IMR-90 (cell line): ENCODE data around the gene HPCAL4. TPM values are rescaled to one million over a fixed set of nuclear protein-coding genes. Genes with fewer than 3 reads are reported as not detected.

Source experiments
- ATAC-seq: fragments of 200-7000 bp; cut with Tn5 transposase; 2 replicates; pipeline ENCODE4 v1.9.1; 2020; ENCODE audit warnings: low read depth, mild to moderate bottlenecking, moderate library complexity
- BruUV-seq: library from RNA; stranded (reverse); fragments of 400-500 nt; replicated peaks from 2 replicates; lab custom pipeline; 2021; lab: Mats Ljungman, UMichigan
- CTCF ChIA-PET: fragments of 300-600 bp; formaldehyde crosslinking; extraction: SDS; loops from one replicate; lab custom pipeline; 2021; ENCODE audit warnings: antibody characterized with exemption; lab: Yijun Ruan, JAX
- POLR2A ChIA-PET: fragments of 300-600 bp; sonication (Branson Sonifier 250); formaldehyde crosslinking; loops from one replicate; lab custom pipeline; 2022; ENCODE audit warnings: antibody characterized with exemption; ENCODE audit not compliant: unreplicated experiment; lab: Charles Lee
- DNase-seq: peaks from one replicate; pipeline ENCODE4 v3.0.0; 2013
- H2AFZ ChIP-seq: replicated peaks from 2 replicates; pipeline ENCODE3; 2013; ENCODE audit warnings: low read length, mild to moderate bottlenecking; ENCODE audit not compliant: poor library complexity
- H2AK5ac ChIP-seq: 2 replicates; pipeline ENCODE4 v1.6.1; 2013; ENCODE audit warnings: low read depth, low read length, inconsistent platforms
- H2AK9ac ChIP-seq: replicated peaks from 2 replicates; pipeline ENCODE3; 2013; ENCODE audit warnings: mild to moderate bottlenecking, low read depth, low read length, moderate library complexity; ENCODE audit not compliant: poor library complexity
- H2BK120ac ChIP-seq: 2 replicates; pipeline ENCODE4 v1.6.1; 2013; ENCODE audit warnings: low read depth, low read length, inconsistent platforms
- H2BK15ac ChIP-seq: 3 replicates; pipeline ENCODE4 v1.6.1; 2013; ENCODE audit warnings: low read depth, low read length, inconsistent platforms
- H2BK20ac ChIP-seq: 2 replicates; pipeline ENCODE4 v1.6.1; 2013; ENCODE audit warnings: low read depth, mild to moderate bottlenecking, inconsistent platforms, low read length, moderate library complexity
- H2BK5ac ChIP-seq: 2 replicates; pipeline ENCODE4 v1.6.1; 2013; ENCODE audit warnings: mild to moderate bottlenecking, low read depth, low read length, inconsistent platforms; ENCODE audit not compliant: poor library complexity, severe bottlenecking
- H3K14ac ChIP-seq: replicated peaks from 2 replicates; pipeline ENCODE4 v1.6.1; 2013; ENCODE audit warnings: low read depth, low read length, inconsistent platforms
- H3K18ac ChIP-seq: 2 replicates; pipeline ENCODE4 v1.6.1; 2013; ENCODE audit warnings: low read depth, low read length, control low read depth
- H3K23ac ChIP-seq: 2 replicates; pipeline ENCODE4 v1.6.1; 2013; ENCODE audit warnings: low read depth, low read length, inconsistent platforms
- H3K27ac ChIP-seq: 2 replicates; pipeline ENCODE4 v1.5.1; 2013; ENCODE audit warnings: mild to moderate bottlenecking, control low read depth, low read length; ENCODE audit not compliant: insufficient read depth
- H3K27me3 ChIP-seq: 2 replicates; pipeline ENCODE4 v1.6.1; 2013; ENCODE audit warnings: low read length; ENCODE audit not compliant: control insufficient read depth, insufficient read depth
- H3K36me3 ChIP-seq: 2 replicates; pipeline ENCODE4 v1.6.1; 2013; ENCODE audit warnings: low read length, mixed read lengths; ENCODE audit not compliant: control insufficient read depth, insufficient read depth
- H3K4ac ChIP-seq: 2 replicates; pipeline ENCODE4 v1.6.1; 2013; ENCODE audit warnings: low read depth, low read length, inconsistent platforms
- H3K4me1 ChIP-seq: 2 replicates; pipeline ENCODE4 v1.6.1; 2013; ENCODE audit warnings: low read length, mixed read lengths; ENCODE audit not compliant: control insufficient read depth, insufficient read depth
- H3K4me2 ChIP-seq: 2 replicates; pipeline ENCODE4 v1.6.1; 2013; ENCODE audit warnings: low read depth, mild to moderate bottlenecking, control low read depth, low read length, moderate library complexity
- H3K4me3 ChIP-seq: 2 replicates; pipeline ENCODE4 v1.5.1; 2013; ENCODE audit warnings: low read depth, mild to moderate bottlenecking, control low read depth, low read length, moderate library complexity; ENCODE audit not compliant: insufficient read depth
- H3K56ac ChIP-seq: 2 replicates; pipeline ENCODE4 v1.6.1; 2013; ENCODE audit warnings: low read length, inconsistent platforms; ENCODE audit not compliant: insufficient read depth; ENCODE audit errors: extremely low read depth
- H3K79me1 ChIP-seq, 2 experiments: 2 replicates each; pipeline ENCODE4 v1.6.1; 2013; ENCODE audit warnings: low read length in 2 of 2, inconsistent platforms in 1 of 2, low read depth in 1 of 2
- H3K9ac ChIP-seq: 2 replicates; pipeline ENCODE4 v1.6.1; 2013; ENCODE audit warnings: low read depth, low read length, control low read depth
- H3K9me1 ChIP-seq: 2 replicates; pipeline ENCODE4 v1.6.1; 2013; ENCODE audit warnings: low read length, inconsistent platforms; ENCODE audit not compliant: insufficient read depth
- H3K9me3 ChIP-seq: 2 replicates; pipeline ENCODE4 v1.6.1; 2013; ENCODE audit warnings: low read length; ENCODE audit not compliant: control insufficient read depth, insufficient read depth
- H4K20me1 ChIP-seq: 2 replicates; pipeline ENCODE4 v1.6.1; 2013; ENCODE audit warnings: low read length, inconsistent platforms; ENCODE audit not compliant: insufficient read depth
- H4K5ac ChIP-seq: 2 replicates; pipeline ENCODE4 v1.6.1; 2013; ENCODE audit warnings: mild to moderate bottlenecking, low read depth, low read length, control low read depth
- H4K8ac ChIP-seq, 2 experiments: 2 replicates each; pipeline ENCODE4 v1.6.1; 2013; ENCODE audit warnings: low read depth in 2 of 2, low read length in 2 of 2, control low read depth in 1 of 2, inconsistent platforms in 1 of 2
- H4K91ac ChIP-seq: 2 replicates; pipeline ENCODE4 v1.6.1; 2013; ENCODE audit warnings: low read depth, low read length, inconsistent platforms; ENCODE audit not compliant: insufficient read depth
- MAZ ChIP-seq: IDR thresholded peaks from 2 replicates; pipeline ENCODE4 v1.6.1; 2012; ENCODE audit warnings: low read depth, mild to moderate bottlenecking, low read length, improper control_type of control experiment, moderate library complexity, borderline replicate concordance
- POLR2A ChIP-seq: IDR thresholded peaks from 2 replicates; pipeline ENCODE4 v1.6.1; 2012; ENCODE audit warnings: mild to moderate bottlenecking, low read depth, low read length
- WGBS, 2 experiments: methylation state at CpG; one replicate each; pipeline versions ENCODE4 v1.1.5 to v1.1.7; 2013; ENCODE audit warnings: missing lambda C conversion rate in 2 of 2; ENCODE audit not compliant: insufficient read length in 1 of 2; ENCODE audit errors: extremely low coverage in 2 of 2; 5-methylcytosine and 5-hydroxymethylcytosine counted together
- dilution Hi-C: fragments of 300-500 bp; cut with HindIII; formaldehyde crosslinking; loops from one replicate; pipeline ENCODE4 v1.14.3; 2018; ENCODE audit warnings: low sequenced_read_pairs; ENCODE audit not compliant: unreplicated experiment
- in situ Hi-C: fragments of 300-500 bp; cut with MboI; formaldehyde crosslinking; loops from 3 replicates; pipeline ENCODE4 v1.14.3; 2019; ENCODE audit warnings: low sequenced_read_pairs, inconsistent platforms, mixed read lengths
- intact Hi-C: fragments of 100-400 bp; cut with micrococcal nuclease; formaldehyde crosslinking; loops from 2 replicates; pipeline ENCODE4 v1.10.0; 2022
- polyA plus RNA-seq, 3 experiments: library from polyadenylated mRNA; depleted of rRNA; stranded (reverse); fragments of >200 nt; gene quantifications; 2 replicates each; pipeline ENCODE4 v1.2.3, GENCODE V29; 2012; ENCODE audit warnings: low replicate concordance in 1 of 3
- total RNA-seq: library from RNA; depleted of rRNA; stranded (reverse); fragments of >200 nt; gene quantifications from 2 replicates; pipeline ENCODE4 v1.2.3, GENCODE V29; 2012

HPCAL4 gene
- total and polyA plus RNA-seq, 2 of the 4 experiments (the other 2 are of a cell fraction), result 0.02 TPM; not detected in 1

DNA sequence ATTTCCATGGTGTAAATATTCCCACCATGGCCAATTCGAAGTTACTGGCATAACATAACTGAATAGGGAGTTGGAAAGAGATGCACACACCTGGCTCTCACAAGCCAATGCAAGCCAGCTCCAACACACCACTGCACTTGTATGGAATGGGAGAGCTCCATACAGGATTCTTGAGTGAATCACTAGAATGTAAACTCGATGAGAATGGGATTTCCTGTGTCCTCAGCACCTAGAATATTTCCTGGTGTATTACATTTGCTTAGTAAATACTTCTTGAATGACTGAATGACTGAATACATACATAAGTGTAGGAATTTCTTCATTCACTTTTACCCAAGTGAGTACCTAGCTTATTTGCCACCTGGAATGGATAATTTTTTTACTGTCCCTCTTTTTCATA is 31.3 kb upstream of the HPCAL4 start:
- POLR2A ChIA-PET, result no interaction called here
- WGBS, 2 experiments, result no CpG with 5 or more reads among the region's 2 CpGs
- CTCF ChIA-PET, result no interaction called here
- Histone ChIP-seq H3K4me3 (no peak overlapping the region), H4K8ac (no peak overlapping the region), H3K9ac (no peak overlapping the region), H4K91ac (no peak overlapping the region), H3K4ac (no peak overlapping the region), H2AK9ac (no peak overlapping the region), H2BK5ac (no peak overlapping the region), H3K27ac (no peak overlapping the region), H3K79me1 (no peaks in the 10 kb centered on the region), H3K14ac (no peak overlapping the region), H3K36me3 (no peaks in the 10 kb centered on the region), H3K4me2 (no peak overlapping the region), H4K5ac (no peak overlapping the region), H3K9me1 (no peaks in the 10 kb centered on the region), H2BK120ac (no peak overlapping the region), H3K56ac (no peak overlapping the region), H2BK20ac (no peak overlapping the region), H3K27me3 (peaks cover 41% of the 10 kb centered on the region), H3K23ac (no peak overlapping the region), H3K18ac (no peak overlapping the region), H4K20me1 (no peaks in the 10 kb centered on the region), H2AK5ac (no peak overlapping the region), H2AFZ (no peak overlapping the region), H2BK15ac (no peak overlapping the region), H3K9me3 (no peaks in the 10 kb centered on the region), H3K4me1 (no peaks in the 10 kb centered on the region)
- in situ Hi-C loops (no loop called here), dilution Hi-C loops (no loop called here), intact Hi-C loops (no loop called here)
- BruUV-seq, result no TSS peak
- ATAC-seq (0 out of 2 replicates have a peak, but pooled peaks have one; percentile 40), DNase-seq (peak; percentile 46)
- TF ChIP-seq POLR2A (no peak), MAZ (no peak)
